ENCODE results near the gene C2CD5.

- TF ChIP-seq POLR2AphosphoS5 (IDR thresholded peaks at IDR 0.05) (no peak), POLR2A (IDR thresholded peaks at IDR 0.05) (no peak), CTCF (IDR thresholded peaks at IDR 0.05) (no peak), EP300 (IDR thresholded peaks at IDR 0.05) (peak in 1 of 4 donors; percentile 34)
Observed at GRCh38 chr12:22410486-22410885, 133.9 kb downstream of the C2CD5 start.
